H7 (cell line): Measurements from ENCODE around the gene REXO1. TPM values are rescaled to one million over a fixed set of nuclear protein-coding genes. Genes with fewer than 3 reads are reported as not detected.

ENCODE experiments used
- DNase-seq: peaks from one replicate; pipeline ENCODE4 v3.0.0; 2012
- H3K27me3 ChIP-seq: 2 replicates; pipeline ENCODE4 v1.6.0; 2011; ENCODE audit warnings: mild to moderate bottlenecking, low read length; ENCODE audit not compliant: control insufficient read depth, insufficient read depth
- H3K36me3 ChIP-seq: replicated peaks from 2 replicates; pipeline ENCODE4 v1.5.1; 2011; ENCODE audit warnings: low read length; ENCODE audit not compliant: control insufficient read depth, insufficient read depth
- H3K4me3 ChIP-seq: 2 replicates; pipeline ENCODE4 v1.5.1; 2011; ENCODE audit warnings: low read depth, mild to moderate bottlenecking, control low read depth, low read length, moderate library complexity; ENCODE audit not compliant: insufficient read depth
- total RNA-seq: library from RNA; depleted of rRNA; stranded (reverse); fragments of >200 nt; shearing (Covaris generic); gene quantifications from 2 replicates; pipeline ENCODE4 v1.2.3, GENCODE V29; 2014

The REXO1 gene
- total RNA-seq, 1 experiment from 2014 or later = 19.8 TPM

GRCh38 chr19:1839658-1840540 lies 8.4 kb downstream of the REXO1 start:
- Histone ChIP-seq H3K36me3 (no peaks in the 10 kb centered on the region), H3K27me3 (no peaks in the 10 kb centered on the region), H3K4me3 (no peak overlapping the region)
- no peak for DNase-seq

GRCh38 chr19:1837625-1838105 lies 10.6 kb downstream of the REXO1 start:
- H3K4me3 ChIP-seq = no peak overlapping the region
- H3K36me3 ChIP-seq = no peaks in the 10 kb centered on the region
- H3K27me3 ChIP-seq = no peaks in the 10 kb centered on the region
- DNase-seq = peak; percentile 99

- H3K4me3 ChIP-seq = no peak overlapping the region
- H3K36me3 ChIP-seq = no peaks in the 10 kb centered on the region
- no peak for DNase-seq
- H3K27me3 ChIP-seq = no peaks in the 10 kb centered on the region
Observed at GRCh38 chr19:1837222-1837565, 11.1 kb downstream of the REXO1 start.

GRCh38 chr19:1836458-1837221 lies 11.6 kb downstream of the REXO1 start:
- DNase-seq = no peak
- Histone ChIP-seq H3K4me3 (no peak overlapping the region), H3K27me3 (no peaks in the 10 kb centered on the region), H3K36me3 (no peaks in the 10 kb centered on the region)

- Histone ChIP-seq H3K36me3 (peaks cover 1% of the 10 kb centered on the region), H3K4me3 (no peak overlapping the region), H3K27me3 (no peaks in the 10 kb centered on the region)
- DNase-seq = no peak
Observed at GRCh38 chr19:1833540-1833939, 14.7 kb downstream of the REXO1 start.

- Histone ChIP-seq H3K27me3 (no peaks in the 10 kb centered on the region), H3K36me3 (peaks cover 1% of the 10 kb centered on the region), H3K4me3 (no peak overlapping the region)
- DNase-seq = no peak
Observed at GRCh38 chr19:1832046-1832663, 16.1 kb downstream of the REXO1 start.

GRCh38 chr19:1830978-1831377 lies 17.3 kb downstream of the REXO1 start:
- no peak for DNase-seq
- Histone ChIP-seq H3K27me3 (no peaks in the 10 kb centered on the region), H3K36me3 (peaks cover 1% of the 10 kb centered on the region), H3K4me3 (no peak overlapping the region)

GRCh38 chr19:1830568-1830967 lies 17.7 kb downstream of the REXO1 start:
- Histone ChIP-seq H3K4me3 (no peak overlapping the region), H3K27me3 (no peaks in the 10 kb centered on the region), H3K36me3 (peaks cover 1% of the 10 kb centered on the region)
- DNase-seq = no peak

GRCh38 chr19:1829958-1830357 lies 18.3 kb downstream of the REXO1 start:
- no peaks in the 10 kb centered on the region for H3K27me3 ChIP-seq
- peaks cover 1% of the 10 kb centered on the region for H3K36me3 ChIP-seq
- no peak overlapping the region for H3K4me3 ChIP-seq
- DNase-seq = no peak

GRCh38 chr19:1828279-1829238 lies 19.7 kb downstream of the REXO1 start:
- H3K36me3 ChIP-seq = peaks cover 4% of the 10 kb centered on the region
- peak; percentile 71 for DNase-seq
- no peaks in the 10 kb centered on the region for H3K27me3 ChIP-seq
- no peak overlapping the region for H3K4me3 ChIP-seq

- peak; percentile 77 for DNase-seq
- Histone ChIP-seq H3K36me3 (peaks cover 4% of the 10 kb centered on the region), H3K27me3 (no peaks in the 10 kb centered on the region), H3K4me3 (no peak overlapping the region)
Observed at GRCh38 chr19:1827566-1828278, 20.6 kb downstream of the REXO1 start.

- H3K36me3 ChIP-seq = peaks cover 4% of the 10 kb centered on the region
- peak overlapping the region; percentile 11; the same call in 1 of the 2 replicates for H3K4me3 ChIP-seq
- DNase-seq = peak; percentile 91
- no peaks in the 10 kb centered on the region for H3K27me3 ChIP-seq
Observed at GRCh38 chr19:1826557-1827521, 21.4 kb downstream of the REXO1 start.
